ENCODE measurements around the gene LDLR.
"Not testable (repeated sequence)": the region's sequence is repeated elsewhere in the genome, so short reads cannot be mapped to it uniquely, and the experiment has no call there.

The LDLR gene

GRCh38 chr19:11159598-11160439 lies 70.6 kb downstream of the LDLR start:
- Histone ChIP-seq H3K4me1 (ENCODE audit: insufficient read depth, low read length, poor library complexity, severe bottlenecking) (peaks cover 5% of the 10 kb centered on the region), H3K79me2 (ENCODE audit: insufficient read depth, low read length) (peaks cover 8% of the 10 kb centered on the region), H3K9me3 (ENCODE audit: insufficient read depth, low read depth, low read length) (no peaks in the 10 kb centered on the region), H3F3A (ENCODE audit: low read depth) (no peaks in the 10 kb centered on the region), H3K9ac (ENCODE audit: low read depth, low read length, poor library complexity, severe bottlenecking) (no peak overlapping the region), H3K9me2 (replicated peaks; ENCODE audit: low read depth, low read length) (no peaks in the 10 kb centered on the region), H3K4me3 (ENCODE audit: low read length, poor library complexity, severe bottlenecking) (no peak overlapping the region), H2AFZ (ENCODE audit: low read length) (no peak overlapping the region), H4K20me1 (ENCODE audit: insufficient read depth, low read length, poor library complexity, severe bottlenecking) (no peaks in the 10 kb centered on the region), H3K27me3 (ENCODE audit: insufficient read depth, low read length, poor library complexity, severe bottlenecking) (peaks cover 4% of the 10 kb centered on the region), H3K4me2 (ENCODE audit: low read depth, low read length, poor library complexity, severe bottlenecking) (no peak overlapping the region), H3K36me3 (ENCODE audit: insufficient read depth, low read length) (no peaks in the 10 kb centered on the region)
- TF ChIP-seq EZH2phosphoT487 (IDR thresholded peaks at IDR 0.05; ENCODE audit: borderline replicate concordance): no peak
- no peak for TF ChIP-seq CTCF (conservative IDR thresholded peaks at IDR 0.05; ENCODE audit: low read length)

- H3K79me2 ChIP-seq (ENCODE audit: insufficient read depth, low read length); H4K20me1 ChIP-seq (ENCODE audit: insufficient read depth, low read length, poor library complexity, severe bottlenecking); H3K9me2 ChIP-seq (replicated peaks; ENCODE audit: low read depth, low read length); H3K27me3 ChIP-seq (ENCODE audit: insufficient read depth, low read length, poor library complexity, severe bottlenecking); H3K4me1 ChIP-seq (ENCODE audit: insufficient read depth, low read length, poor library complexity, severe bottlenecking); H3F3A ChIP-seq (ENCODE audit: low read depth); H3K4me3 ChIP-seq (ENCODE audit: low read length, poor library complexity, severe bottlenecking); H3K36me3 ChIP-seq (ENCODE audit: insufficient read depth, low read length); H3K9me3 ChIP-seq (ENCODE audit: insufficient read depth, low read depth, low read length); H2AFZ ChIP-seq (ENCODE audit: low read length); H3K4me2 ChIP-seq (ENCODE audit: low read depth, low read length, poor library complexity, severe bottlenecking); H3K9ac ChIP-seq (ENCODE audit: low read depth, low read length, poor library complexity, severe bottlenecking): not testable (repeated sequence)
These were observed 71.1 kb downstream of the LDLR start for GRCh38 chr19:11160440-11160768.

GRCh38 chr19:11164296-11164695 lies 75.0 kb downstream of the LDLR start:
- no peak overlapping the region for H3K9ac ChIP-seq (ENCODE audit: low read depth, low read length, poor library complexity, severe bottlenecking)
- H3K4me2 ChIP-seq (ENCODE audit: low read depth, low read length, poor library complexity, severe bottlenecking): no peak overlapping the region
- no peaks in the 10 kb centered on the region for H3K9me2 ChIP-seq (replicated peaks; ENCODE audit: low read depth, low read length)
- no peak overlapping the region for H3K4me3 ChIP-seq (ENCODE audit: low read length, poor library complexity, severe bottlenecking)
- H3F3A ChIP-seq (ENCODE audit: low read depth): no peaks in the 10 kb centered on the region
- TF ChIP-seq EZH2phosphoT487 (IDR thresholded peaks at IDR 0.05; ENCODE audit: borderline replicate concordance): no peak
- no peaks in the 10 kb centered on the region for H3K9me3 ChIP-seq (ENCODE audit: insufficient read depth, low read depth, low read length)
- H2AFZ ChIP-seq (ENCODE audit: low read length): no peak overlapping the region
- no peaks in the 10 kb centered on the region for H4K20me1 ChIP-seq (ENCODE audit: insufficient read depth, low read length, poor library complexity, severe bottlenecking)
- H3K36me3 ChIP-seq (ENCODE audit: insufficient read depth, low read length): no peaks in the 10 kb centered on the region
- no peaks in the 10 kb centered on the region for H3K79me2 ChIP-seq (ENCODE audit: insufficient read depth, low read length)
- no peaks in the 10 kb centered on the region for H3K27me3 ChIP-seq (ENCODE audit: insufficient read depth, low read length, poor library complexity, severe bottlenecking)
- no peaks in the 10 kb centered on the region for H3K4me1 ChIP-seq (ENCODE audit: insufficient read depth, low read length, poor library complexity, severe bottlenecking)

GRCh38 chr19:11164879-11165406 lies 75.7 kb downstream of the LDLR start:
- Histone ChIP-seq H3K4me1 (ENCODE audit: insufficient read depth, low read length, poor library complexity, severe bottlenecking) (no peaks in the 10 kb centered on the region), H3F3A (ENCODE audit: low read depth) (no peaks in the 10 kb centered on the region), H2AFZ (ENCODE audit: low read length) (no peak overlapping the region), H3K4me2 (ENCODE audit: low read depth, low read length, poor library complexity, severe bottlenecking) (no peak overlapping the region), H3K36me3 (ENCODE audit: insufficient read depth, low read length) (no peaks in the 10 kb centered on the region), H3K9ac (ENCODE audit: low read depth, low read length, poor library complexity, severe bottlenecking) (no peak overlapping the region), H3K27me3 (ENCODE audit: insufficient read depth, low read length, poor library complexity, severe bottlenecking) (no peaks in the 10 kb centered on the region), H3K9me3 (ENCODE audit: insufficient read depth, low read depth, low read length) (no peaks in the 10 kb centered on the region), H4K20me1 (ENCODE audit: insufficient read depth, low read length, poor library complexity, severe bottlenecking) (no peaks in the 10 kb centered on the region), H3K79me2 (ENCODE audit: insufficient read depth, low read length) (no peaks in the 10 kb centered on the region), H3K4me3 (ENCODE audit: low read length, poor library complexity, severe bottlenecking) (no peak overlapping the region), H3K9me2 (replicated peaks; ENCODE audit: low read depth, low read length) (no peaks in the 10 kb centered on the region)
- TF ChIP-seq EZH2phosphoT487 (IDR thresholded peaks at IDR 0.05; ENCODE audit: borderline replicate concordance) (no peak), CTCF (conservative IDR thresholded peaks at IDR 0.05; ENCODE audit: low read length) (no peak)
